Neural crest cell (in vitro differentiated cells): Measurements from ENCODE around the gene TIMP3. TPM values are rescaled to one million over a fixed set of nuclear protein-coding genes. Genes with fewer than 3 reads are reported as not detected.

Experiments used
- DNase-seq: peaks from one replicate; pipeline ENCODE4 v3.0.0; 2021; ENCODE audit warnings: low read depth, mixed read lengths, low spot score
- H3K27ac Mint-ChIP-seq: one replicate; pipeline ENCODE4 v1.8.0; 2021; ENCODE audit warnings: mild to moderate bottlenecking, mixed read lengths; ENCODE audit not compliant: unreplicated experiment
- H3K27me3 Mint-ChIP-seq: 2 replicates; pipeline ENCODE4 v1.8.0; 2021; ENCODE audit warnings: low read depth, mild to moderate bottlenecking, mixed read lengths
- H3K36me3 Mint-ChIP-seq: 2 replicates; pipeline ENCODE4 v1.8.0; 2021; ENCODE audit warnings: low read depth, mild to moderate bottlenecking, mixed read lengths
- H3K4me1 Mint-ChIP-seq: 2 replicates; pipeline ENCODE4 v1.8.0; 2021; ENCODE audit warnings: mixed read lengths
- H3K4me3 Mint-ChIP-seq: one replicate; pipeline ENCODE4 v1.8.0; 2021; ENCODE audit warnings: mild to moderate bottlenecking, mixed read lengths
- H3K9me3 Mint-ChIP-seq: 2 replicates; pipeline ENCODE4 v1.8.0; 2021; ENCODE audit warnings: mixed read lengths
- CTCF ChIP-seq: fragments of 200-600 bp; sonication (generic); conservative IDR thresholded peaks from 2 replicates; pipeline ENCODE4 v1.5.0; 2021; ENCODE audit warnings: antibody characterized with exemption, mild to moderate bottlenecking
- total RNA-seq: library from RNA; stranded (reverse); gene quantifications from 2 replicates; pipeline ENCODE4 v1.2.1, GENCODE V29; 2021

Gene TIMP3
- total RNA-seq, 1 donor from 2014 or later = 21.6 TPM

- H3K27ac Mint-ChIP-seq = no peak overlapping the region
- DNase-seq = no peak
- peaks cover 5% of the 10 kb centered on the region for H3K9me3 Mint-ChIP-seq
- no peak overlapping the region for H3K4me3 Mint-ChIP-seq
- no peak for TF ChIP-seq CTCF
- H3K36me3 Mint-ChIP-seq = peaks cover 6% of the 10 kb centered on the region
- no peaks in the 10 kb centered on the region for H3K27me3 Mint-ChIP-seq
- peaks cover 13% of the 10 kb centered on the region for H3K4me1 Mint-ChIP-seq
Observed at GRCh38 chr22:32777987-32778386, 23.5 kb upstream of the TIMP3 start.

- no peak for TF ChIP-seq CTCF
- Mint-ChIP-seq H3K4me1 (peaks cover 24% of the 10 kb centered on the region), H3K27ac (no peak overlapping the region), H3K27me3 (no peaks in the 10 kb centered on the region), H3K9me3 (no peaks in the 10 kb centered on the region), H3K4me3 (no peak overlapping the region), H3K36me3 (no peaks in the 10 kb centered on the region)
- no peak for DNase-seq
Observed at GRCh38 chr22:32780726-32781310, 20.7 kb upstream of the TIMP3 start.

GRCh38 chr22:32781695-32782094 lies 19.8 kb upstream of the TIMP3 start:
- H3K4me3 Mint-ChIP-seq = no peak overlapping the region
- no peaks in the 10 kb centered on the region for H3K36me3 Mint-ChIP-seq
- no peak overlapping the region for H3K27ac Mint-ChIP-seq
- peaks cover 22% of the 10 kb centered on the region for H3K4me1 Mint-ChIP-seq
- H3K9me3 Mint-ChIP-seq = no peaks in the 10 kb centered on the region
- no peaks in the 10 kb centered on the region for H3K27me3 Mint-ChIP-seq
- no peak for TF ChIP-seq CTCF
- no peak for DNase-seq

GRCh38 chr22:32785321-32786026 lies 16.0 kb upstream of the TIMP3 start:
- no peak for DNase-seq
- Mint-ChIP-seq H3K4me1 (peaks cover 29% of the 10 kb centered on the region), H3K36me3 (no peaks in the 10 kb centered on the region), H3K27me3 (no peaks in the 10 kb centered on the region), H3K9me3 (peaks cover 4% of the 10 kb centered on the region), H3K4me3 (no peak overlapping the region), H3K27ac (peak overlapping the region; percentile 9)
- TF ChIP-seq CTCF = no peak

- no peaks in the 10 kb centered on the region for H3K36me3 Mint-ChIP-seq
- no peak overlapping the region for H3K4me3 Mint-ChIP-seq
- DNase-seq = no peak
- H3K4me1 Mint-ChIP-seq = peaks cover 28% of the 10 kb centered on the region
- TF ChIP-seq CTCF = no peak
- no peaks in the 10 kb centered on the region for H3K27me3 Mint-ChIP-seq
- peak overlapping the region; percentile 9 for H3K27ac Mint-ChIP-seq
- H3K9me3 Mint-ChIP-seq = peaks cover 4% of the 10 kb centered on the region
Observed at GRCh38 chr22:32786027-32786418, 15.5 kb upstream of the TIMP3 start.
